HuH-7.5 (cell line): ENCODE measurements around the gene HOXB9.
A peak's percentile ranks its signal among the peaks of the same experiment; 100 is the strongest.

Source experiments
- DNase-seq: peaks from one replicate; pipeline ENCODE4 v3.0.0; 2011; ENCODE audit warnings: low spot score

The HOXB9 gene

DNA sequence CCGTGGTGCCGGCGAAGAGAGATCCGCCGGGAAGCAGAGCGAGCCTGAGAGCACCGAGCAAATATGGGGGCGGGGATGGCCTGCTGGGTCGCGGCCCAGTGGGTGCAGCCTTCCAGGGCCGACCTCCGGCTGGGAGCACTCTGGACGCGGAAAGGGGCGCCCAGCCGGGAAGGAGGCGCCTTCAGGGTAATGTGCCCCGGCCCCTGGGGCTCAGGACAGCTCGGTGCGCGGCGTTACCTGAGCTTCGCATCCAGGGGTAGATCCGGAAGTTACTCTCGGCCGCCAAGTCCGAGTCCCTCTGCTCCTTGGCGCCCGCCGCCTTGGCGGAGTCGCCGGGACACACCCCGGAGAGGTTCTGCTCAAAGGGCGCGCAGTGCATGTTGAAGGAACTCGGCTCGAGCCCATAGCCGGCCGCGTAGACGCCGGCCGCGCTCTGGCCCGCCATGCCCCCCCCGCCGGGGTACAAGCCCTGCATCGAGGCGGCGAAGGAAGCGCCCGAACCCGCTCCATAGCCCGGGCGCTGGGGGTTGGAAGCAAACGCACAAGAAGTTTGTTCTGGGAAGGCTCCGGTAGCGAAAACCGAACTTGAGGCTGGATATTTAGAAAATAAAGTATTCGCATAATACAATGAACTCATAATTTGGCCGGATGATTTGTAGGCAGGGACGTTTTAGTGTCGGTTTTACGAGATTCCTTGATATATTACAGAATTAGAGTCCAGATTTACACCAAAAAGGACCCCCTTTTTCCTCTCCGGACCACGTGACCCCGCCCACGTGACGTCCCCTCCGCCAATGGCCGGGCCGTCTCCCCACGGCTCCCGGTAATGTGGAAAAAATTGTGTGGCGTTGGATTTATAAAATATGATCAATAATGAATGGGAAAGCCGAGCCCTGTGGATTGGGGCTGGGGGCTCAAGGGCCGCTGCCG, 15.6 kb downstream of the HOXB9 start, which contains the start of gene HOXB7:
Gene HOXB7, minus strand, starts transcription at position 736 of the 930 bp plus-strand sequence. Its CDS starts 99 bp downstream, at position 637.
- peak; percentile 58 for DNase-seq

DNA sequence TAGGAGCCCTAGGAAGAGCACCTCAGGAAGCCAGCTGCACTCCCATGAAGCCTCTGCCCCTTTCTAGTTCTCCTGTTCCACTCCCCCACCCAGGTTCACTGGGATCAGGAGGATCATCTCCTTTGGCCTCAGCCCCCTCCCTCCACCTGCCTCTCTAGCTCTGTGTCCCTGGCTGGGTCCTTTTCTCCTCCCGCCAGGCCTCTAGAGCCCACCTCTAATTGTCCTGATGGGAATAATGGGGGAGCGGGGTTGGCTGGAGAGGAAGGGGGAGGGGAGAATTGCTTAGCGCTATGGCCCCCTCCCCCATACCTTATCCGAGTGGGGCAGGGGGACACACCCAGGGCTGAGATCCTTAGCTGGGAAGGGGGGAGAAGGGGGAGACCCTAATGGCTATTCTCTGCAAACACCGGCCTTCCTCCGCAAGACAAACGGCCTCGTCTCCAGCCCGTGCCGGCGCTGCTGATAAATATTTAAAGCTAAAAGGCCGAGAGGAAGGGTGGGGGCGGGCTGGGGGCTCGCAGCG, 16.3 kb downstream of the HOXB9 start:
- DNase-seq = no peak

DNA sequence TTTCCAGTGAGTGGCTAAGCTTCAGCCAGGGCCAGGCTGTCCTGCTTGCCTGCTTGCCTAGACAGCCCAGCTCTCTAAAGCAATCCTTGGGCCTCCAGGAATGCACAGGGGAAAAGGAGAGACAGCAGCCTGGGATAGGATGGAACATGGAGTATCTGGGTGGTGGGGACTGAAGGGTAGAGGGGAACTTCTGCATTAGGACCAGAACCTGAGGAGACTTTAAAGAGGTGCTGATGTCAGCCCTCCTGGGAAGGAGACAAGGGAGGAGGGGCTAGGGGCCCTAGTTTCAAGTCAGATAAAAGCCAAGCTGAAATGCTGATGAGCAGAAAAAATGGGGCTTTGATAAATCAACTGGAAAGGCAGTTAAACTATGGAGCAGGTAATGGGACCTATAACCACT, 17.1 kb downstream of the HOXB9 start:
- DNase-seq = no peak

DNA sequence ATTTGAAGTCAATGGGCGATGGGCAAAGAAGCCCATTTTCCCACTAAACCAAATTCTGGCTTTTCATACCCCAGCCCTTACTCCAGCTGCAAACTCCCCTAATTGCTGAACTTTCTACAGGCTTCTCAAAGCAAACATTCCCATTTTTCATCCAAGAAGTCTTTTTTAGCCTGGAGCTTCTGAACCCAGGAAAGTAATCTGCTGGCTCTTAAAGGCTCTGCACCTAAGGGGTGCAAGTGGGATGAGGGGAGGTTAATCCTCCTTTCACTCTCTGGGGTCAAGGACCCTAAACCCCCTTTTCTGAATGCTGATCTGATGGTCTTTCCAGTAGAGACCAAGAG, 17.7 kb downstream of the HOXB9 start:
- no peak for DNase-seq

DNA sequence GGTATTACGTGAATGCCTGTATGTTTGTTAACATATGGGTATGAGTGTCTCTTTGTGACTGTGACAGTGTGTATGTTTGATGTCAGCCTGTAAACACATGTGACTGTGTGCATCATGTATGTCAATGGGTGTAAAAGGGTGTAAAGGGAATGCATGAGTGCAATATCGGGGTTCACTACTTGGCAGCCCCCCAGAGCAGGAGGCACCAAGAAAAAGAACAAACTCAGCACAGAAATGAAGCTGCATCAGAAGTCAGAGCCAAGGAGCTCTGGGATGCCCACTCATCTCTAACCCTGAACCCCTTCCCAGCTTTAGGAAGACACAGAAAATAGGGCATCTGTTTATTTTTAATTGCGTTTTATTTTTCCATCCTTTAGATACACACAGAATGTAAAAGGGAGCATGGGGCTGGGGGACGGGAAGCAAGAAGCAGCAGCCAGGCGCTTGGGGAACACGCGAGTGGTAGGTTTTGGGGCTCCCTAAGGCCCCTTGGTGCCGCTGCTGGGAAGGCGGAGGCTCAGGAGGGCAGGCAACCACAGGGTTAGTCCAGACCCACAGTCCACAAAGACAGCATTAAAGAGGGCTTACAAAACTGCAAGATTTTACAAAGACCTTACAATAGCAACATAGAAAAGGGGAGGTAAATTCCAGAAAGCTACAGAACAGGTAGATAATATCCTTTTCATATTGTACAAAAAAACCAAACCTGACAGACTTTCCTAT, 19.1 kb downstream of the HOXB9 start:
- no peak for DNase-seq

DNA sequence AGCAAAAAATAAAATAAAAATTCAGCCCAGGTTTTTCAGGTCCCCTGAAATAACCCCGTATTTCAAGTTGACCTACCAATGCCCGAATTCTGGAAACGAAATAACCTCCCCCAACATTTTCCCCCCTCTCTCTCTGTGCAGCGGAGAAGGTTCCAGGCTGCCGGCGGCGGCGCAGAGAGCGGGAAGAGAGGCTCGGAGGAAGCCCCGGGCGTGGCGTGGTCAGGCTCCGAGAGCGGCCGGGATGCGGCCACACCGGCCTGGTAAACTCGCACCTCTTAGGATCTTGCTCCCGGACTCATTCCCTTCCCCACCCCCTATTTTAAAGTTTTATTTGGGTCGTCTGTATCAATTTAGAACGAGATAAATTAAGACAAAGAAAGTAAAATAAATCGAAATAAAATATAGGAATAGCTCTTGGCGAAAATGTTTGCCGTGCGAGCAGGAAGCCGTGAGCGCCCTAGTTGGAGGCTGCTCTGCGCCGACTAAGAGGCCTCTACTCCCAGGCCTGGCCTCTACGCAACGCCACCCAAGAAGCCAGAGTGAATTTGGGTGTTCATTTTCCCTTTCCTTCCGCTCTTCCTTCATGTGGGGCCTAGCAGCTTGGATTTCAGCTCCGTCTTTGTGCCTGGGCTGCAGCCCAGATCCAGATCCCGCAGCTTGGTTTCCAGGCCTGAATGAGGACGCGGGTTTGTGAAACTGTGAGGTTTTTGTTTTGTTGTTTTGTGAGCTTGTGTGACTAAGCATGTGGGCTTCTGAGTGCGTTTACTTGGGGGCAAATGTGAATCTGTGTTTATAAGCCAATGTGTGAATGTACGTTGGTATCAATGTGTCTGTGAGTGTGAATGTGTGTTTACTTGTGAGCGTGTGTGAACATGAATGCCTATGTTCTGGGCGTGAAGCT, 19.9 kb downstream of the HOXB9 start:
- DNase-seq = no peak

DNA sequence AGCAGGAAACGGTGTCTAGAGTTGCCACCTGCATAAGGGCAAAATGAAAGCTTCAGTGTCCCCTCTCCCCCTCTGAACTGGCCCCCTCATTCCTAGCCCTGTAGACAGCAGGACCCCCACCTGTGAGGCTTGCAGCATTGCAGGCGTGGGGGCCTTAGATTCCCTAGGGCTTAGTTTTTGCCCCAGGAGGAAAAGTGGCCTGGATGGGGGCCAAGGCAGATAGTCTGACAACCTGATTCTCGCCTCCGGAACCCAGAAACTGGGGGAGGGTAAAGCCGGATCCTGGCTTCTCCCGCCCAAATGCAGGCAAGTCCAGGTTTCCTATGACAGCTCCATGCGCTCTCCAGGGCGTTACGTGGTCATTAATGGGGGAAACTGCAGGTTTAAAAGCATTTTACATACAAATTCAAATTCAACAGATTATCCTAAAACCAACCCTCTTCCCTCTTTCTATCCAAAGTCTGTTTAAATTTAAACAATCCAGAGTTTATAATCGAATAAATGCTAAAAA, 20.7 kb downstream of the HOXB9 start:
- no peak for DNase-seq

DNA sequence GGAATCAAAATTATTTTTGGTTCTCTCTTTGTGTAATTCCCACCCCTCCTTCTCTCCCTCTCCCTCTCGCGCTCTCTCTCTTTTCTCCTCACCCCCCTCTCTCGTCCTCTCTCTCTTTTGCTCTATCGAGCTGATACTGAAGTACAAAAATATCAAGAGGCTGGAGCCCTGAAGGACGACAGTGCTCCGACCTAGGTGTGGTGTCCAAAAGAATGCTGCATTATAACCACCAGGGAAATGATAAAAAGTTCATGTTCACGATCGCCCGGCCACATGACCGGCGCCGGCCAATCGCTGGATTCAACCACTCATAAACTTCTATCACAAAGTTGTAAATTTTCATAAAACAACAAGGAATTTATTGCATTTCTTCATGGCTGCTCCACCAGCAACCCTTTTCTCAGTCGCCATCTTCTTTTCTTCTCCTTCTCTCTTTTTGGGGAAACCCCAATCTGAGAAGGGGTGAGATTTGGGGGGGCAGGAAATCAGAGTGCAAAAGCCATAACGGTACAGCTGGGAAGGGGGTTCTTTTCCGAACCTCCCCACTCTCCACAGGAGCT, 21.3 kb downstream of the HOXB9 start, which contains the start of gene HOXB6:
Gene HOXB6, minus strand, starts transcription at position 217 of the 560 bp plus-strand sequence. CDS start 6,836 bp downstream, outside the sequence.
- no peak for DNase-seq

DNA sequence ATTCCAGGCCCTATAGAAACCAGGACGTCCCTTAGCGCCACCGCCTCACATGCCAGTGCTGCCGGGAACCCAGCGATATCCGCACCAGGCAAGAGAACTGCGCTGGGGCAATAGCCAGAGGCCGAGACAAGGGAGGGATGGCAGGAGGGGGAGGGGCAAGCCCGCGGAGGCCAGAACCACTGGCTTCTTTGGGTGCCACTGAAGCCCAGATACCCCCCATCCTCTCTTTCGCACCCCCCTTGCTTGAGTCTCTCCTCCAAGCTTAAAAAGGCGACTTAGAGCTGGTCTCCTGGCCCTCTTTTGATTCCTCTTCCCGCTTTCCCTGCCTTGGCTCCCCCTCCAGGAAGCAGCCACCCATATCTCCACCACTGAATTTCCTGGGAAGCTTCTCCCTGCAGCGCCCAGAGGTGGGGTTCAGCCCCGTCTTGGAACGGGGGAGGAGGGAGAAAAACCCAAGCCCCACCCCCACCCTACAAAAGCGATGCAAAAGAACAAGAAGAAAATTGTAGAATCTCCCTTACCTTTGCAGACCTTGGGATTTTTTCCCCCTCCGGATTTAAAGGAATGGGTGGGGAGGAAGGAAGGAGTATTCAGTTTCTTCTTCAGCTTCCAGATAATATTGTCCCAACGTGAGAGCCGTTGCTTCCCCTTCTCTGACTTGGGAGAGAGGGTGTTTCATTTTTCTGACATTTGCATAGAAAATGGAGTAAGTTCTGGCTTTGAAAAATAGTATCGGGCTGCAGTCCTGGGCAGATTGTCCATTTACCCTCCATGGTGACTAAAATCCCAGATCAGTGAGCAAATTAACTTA, 22.0 kb downstream of the HOXB9 start:
- DNase-seq = no peak

DNA sequence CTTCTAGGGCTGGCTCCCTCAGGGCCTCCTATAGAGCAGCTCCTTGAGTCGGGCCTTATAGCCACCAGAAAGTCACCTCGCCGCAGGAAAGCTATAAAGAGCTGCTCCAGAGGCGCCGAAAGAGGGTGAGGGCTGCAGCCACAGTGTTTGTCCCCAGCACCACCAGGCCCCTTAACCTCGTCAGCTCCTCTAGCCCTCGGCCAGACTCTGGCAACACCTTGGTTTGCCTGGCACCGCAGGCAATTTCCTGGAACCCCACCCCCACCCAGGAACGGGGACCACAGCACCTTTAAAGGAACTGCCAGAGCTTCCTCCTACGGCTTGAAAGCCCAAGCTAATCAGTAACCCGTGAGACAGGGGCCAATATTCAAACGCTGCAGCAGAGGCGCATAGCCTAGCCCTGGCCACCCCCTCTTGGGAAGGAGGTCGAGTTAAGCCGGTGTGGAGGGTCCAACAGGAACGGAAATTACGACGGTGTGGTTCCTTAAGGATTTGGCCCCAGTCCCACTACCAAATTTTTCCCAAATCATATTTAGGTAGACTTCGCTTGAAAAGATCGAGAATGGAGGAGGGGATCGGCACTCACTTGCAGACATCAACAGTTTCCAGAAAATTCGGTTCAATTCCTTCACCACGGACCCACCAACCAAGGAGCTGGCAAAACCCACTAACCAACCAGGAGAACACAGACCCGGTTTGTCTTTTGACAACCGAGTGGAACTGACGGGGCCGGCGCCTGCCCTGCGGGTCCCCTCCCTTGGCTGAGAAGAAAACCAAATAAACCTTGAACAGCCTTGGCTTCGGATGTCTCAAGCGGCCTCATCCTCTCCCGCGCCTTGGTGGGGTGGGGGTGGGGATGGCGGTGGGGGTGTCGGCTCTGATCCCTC, 24.4 kb downstream of the HOXB9 start:
- DNase-seq = no peak

DNA sequence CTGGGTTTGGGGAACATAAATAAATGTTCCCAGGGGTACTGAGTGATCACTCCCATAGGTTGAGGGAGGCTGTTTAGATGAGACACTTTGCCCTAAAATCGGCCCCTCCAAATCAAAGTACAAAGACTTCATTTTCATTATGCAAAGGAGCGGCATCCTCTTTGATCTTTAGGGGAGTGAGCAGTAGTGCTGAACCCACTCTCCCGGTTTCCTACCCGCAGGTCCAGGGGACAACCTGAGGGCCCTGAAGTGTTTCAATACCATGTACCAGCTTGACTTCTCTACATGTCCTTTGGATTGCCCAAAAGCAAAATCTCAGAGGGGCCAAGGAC, 25.0 kb downstream of the HOXB9 start:
- no peak for DNase-seq

DNA sequence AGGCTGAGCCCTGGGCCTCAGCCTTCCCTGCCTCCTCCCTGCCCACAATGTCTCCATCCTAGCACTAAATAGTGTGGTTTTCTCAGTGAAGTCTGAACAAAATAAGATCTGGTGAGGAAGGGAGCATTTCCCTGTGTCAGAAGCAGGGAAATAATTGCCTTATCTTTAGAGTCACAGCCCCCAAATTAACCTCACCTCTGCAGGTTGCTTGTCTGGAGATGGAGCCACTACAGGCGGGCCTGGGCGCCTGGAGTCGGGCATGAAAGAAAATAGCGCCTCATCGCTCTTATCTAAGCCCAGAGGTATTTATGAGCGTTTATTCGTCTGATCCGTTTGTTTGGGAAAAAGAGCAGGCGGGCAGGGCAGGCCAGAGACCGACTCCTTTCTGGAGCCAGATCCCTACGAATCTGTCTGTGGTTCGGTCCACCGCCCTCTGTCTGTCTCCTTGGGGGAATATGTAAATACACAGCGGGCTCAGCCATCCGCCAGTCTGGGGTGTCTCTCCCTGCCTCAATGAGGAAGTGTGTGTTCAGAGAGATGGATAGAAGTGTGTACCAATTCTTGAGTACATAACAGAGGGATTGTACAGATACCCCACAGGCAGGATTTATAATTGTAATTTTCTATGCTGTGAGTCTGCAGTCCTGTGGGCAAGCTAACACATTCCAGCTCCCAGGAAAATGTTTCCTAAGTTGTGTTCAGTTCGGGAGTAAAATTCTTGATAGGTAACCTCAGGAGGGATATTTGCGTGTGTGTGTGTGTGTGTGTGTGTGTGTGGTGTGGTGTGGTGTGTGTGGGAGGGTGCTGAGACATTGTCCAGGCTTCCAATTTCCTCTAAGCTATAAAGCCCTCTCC, 25.7 kb downstream of the HOXB9 start:
- DNase-seq = no peak

DNA sequence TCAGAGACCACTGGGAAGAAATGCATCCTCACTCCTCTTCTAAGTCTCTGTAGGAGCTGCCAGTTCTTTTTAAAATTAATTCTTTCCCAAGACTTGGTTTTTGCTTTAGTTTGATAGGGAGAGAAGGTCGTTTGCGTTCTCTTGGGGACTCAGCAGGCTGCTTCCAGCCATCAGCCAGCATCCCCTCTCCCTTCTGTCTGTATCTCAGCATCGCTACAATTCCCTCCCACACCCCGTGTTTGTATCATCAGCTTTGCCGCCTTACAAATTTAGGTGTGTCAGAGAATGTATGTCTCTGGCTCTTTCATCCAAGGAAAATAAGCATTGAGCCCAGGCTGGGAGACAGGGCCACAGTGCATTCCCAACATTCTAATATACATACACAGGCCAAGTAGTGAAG, 26.8 kb downstream of the HOXB9 start:
- no peak for DNase-seq

DNA sequence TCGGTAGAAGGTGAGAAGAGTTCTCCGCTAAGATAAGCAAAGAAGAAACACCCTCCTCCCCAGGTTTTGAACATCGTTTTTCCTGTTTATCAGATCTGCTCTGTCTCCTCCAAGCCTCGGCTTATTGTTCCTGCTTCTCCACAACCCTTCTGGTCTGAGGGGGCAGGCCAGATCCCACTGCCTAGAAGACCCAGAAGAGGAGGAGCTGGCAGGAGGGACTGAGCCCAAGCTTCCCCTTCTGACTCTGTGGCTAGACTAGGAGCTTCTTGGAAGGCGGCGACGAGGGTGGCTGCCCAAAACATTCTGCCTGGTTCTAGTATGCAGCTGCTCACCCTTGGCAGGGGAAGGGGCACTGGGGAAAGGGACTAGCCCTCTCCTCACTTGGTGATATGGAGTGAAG, 27.4 kb downstream of the HOXB9 start:
- DNase-seq = no peak

DNA sequence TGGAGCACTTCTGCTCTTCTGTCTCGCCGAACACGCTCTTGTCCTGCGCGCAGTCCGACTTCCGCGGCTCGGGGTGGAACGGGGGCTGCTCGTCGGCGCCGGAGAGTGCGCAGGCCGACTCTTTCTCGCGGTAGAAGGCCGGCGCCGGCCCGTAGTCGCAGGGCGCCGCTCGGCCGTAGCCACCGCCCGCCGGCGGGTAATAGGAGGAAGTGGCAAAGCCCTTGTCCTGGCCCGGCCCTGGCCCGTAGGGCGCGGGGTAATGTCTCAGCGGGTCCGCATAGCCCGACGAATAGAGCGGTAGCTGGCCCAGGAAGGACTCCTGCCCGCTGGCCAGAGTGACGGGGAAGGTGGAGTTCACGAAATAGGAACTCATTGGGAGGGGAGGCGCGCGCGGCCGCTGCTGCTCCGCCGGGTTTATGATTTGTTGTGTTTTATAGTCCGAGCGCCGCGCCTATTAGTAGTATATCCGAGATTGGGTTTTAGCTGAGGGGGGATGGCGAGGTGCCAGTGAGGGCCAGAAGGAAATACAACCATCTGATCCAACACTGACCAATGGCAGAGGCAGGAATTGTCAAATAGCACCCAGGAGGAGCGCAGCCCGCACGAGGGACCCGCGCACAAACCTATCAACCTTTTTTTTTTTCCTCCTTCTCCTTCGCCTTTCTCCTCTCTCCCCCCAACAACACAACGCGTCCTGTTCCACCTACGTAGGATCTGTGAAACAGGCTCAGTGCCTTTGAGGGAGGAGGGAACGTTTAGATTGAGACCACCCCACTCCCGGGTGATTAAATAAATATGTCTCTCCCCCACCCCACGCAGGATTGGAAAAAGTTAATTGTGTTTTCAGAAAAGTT, 28.2 kb downstream of the HOXB9 start:
- DNase-seq = no peak

DNA sequence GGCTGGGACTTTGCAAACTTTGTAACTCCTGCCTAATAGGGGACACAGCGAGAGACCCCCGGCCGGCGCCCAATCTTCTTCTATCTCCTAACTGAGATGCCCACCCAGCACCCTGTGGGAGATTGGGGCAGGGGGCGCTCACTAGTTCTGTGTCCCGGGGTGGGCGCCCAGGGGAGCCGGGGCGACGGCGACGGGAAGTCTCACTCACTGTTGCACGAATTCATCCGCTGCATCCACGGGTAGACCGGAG, 28.7 kb downstream of the HOXB9 start:
- no peak for DNase-seq

DNA sequence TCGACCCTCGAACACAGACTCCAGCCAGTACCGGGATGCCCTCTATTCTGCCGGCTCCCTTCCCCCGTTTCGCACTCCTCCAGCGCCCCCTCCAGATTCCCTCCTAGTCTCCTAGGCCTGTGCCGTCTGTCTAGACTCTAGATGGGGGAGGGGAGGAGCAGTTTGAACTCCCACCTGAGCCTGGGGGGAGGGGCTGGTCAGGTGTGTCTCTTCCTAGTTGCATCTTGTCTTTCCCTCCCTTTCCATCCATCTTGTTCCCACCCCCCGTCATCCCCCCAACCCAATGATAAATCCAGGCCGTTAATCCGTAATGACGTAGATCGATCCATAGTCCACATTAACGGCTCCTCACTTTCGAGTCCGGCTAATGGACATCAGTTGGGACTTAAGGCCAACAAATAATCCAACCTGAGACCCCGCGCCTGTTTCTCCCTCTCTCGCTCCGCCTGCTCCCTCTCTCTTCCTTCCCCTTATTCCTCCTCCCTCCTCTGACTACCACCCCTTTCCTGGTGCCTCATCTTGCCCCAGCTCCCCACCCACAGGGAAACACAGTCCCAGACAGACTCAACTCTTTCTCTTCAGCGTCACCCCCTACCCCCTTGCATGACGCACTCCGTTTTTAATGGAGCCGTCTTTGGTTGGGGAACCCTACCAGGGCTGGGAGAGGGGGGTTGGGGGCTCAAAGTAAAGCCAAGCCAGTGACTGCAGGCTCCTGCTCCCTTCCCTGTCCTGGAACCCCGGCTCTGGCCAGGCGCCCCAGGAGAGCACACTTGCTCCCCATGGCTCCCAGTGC, 29.2 kb downstream of the HOXB9 start:
- no peak for DNase-seq
